ENCODE data around the gene IFITM5.
"Not testable (repeated sequence)": the region's sequence is repeated elsewhere in the genome, so short reads cannot be mapped to it uniquely, and the experiment has no call there.

Gene IFITM5

GRCh38 chr11:295351-296170 is 3.8 kb downstream of the IFITM5 start:
- ATAC-seq: no peak

GRCh38 chr11:294780-295179 is 4.5 kb downstream of the IFITM5 start:
- no peak for ATAC-seq
- no peak for DNase-seq

More at GRCh38 chr11:295351-296170, 3.8 kb downstream of the IFITM5 start:
- DNase-seq: no peak

GRCh38 chr11:293852-294661 is 5.3 kb downstream of the IFITM5 start:
- DNase-seq: no peak
- ATAC-seq: no peak

GRCh38 chr11:293271-293851 is 6.0 kb downstream of the IFITM5 start:
- ATAC-seq: no peak
- DNase-seq: no peak

GRCh38 chr11:292211-293121 is 6.9 kb downstream of the IFITM5 start:
- ATAC-seq (no peak), DNase-seq (no peak)

GRCh38 chr11:291281-292210 is 7.8 kb downstream of the IFITM5 start:
- DNase-seq (no peak), ATAC-seq (no peak)

- ATAC-seq (no peak), DNase-seq (no peak)
Measured at GRCh38 chr11:290621-291231, 8.6 kb downstream of the IFITM5 start.

- no peak for ATAC-seq
- DNase-seq: no peak
Measured at GRCh38 chr11:289712-290620, 9.4 kb downstream of the IFITM5 start.

- ATAC-seq (no peak), DNase-seq (no peak)
Measured at GRCh38 chr11:289398-289711, 10.0 kb downstream of the IFITM5 start.

GRCh38 chr11:288478-289397 is 10.6 kb downstream of the IFITM5 start, which contains the start of gene PGGHG:
Gene PGGHG (plus strand): TSS chr11:289126. CDS start chr11:289817, 691 bp downstream.
- peak; percentile 24 for ATAC-seq
- DNase-seq: peak; percentile 70

GRCh38 chr11:287821-288477 is 11.4 kb downstream of the IFITM5 start:
- DNase-seq (peak; percentile 56), ATAC-seq (peak; percentile 26)

- ATAC-seq: not testable (repeated sequence)
- peak; percentile 39 for DNase-seq
Measured at GRCh38 chr11:286977-287820, 12.1 kb downstream of the IFITM5 start.

- DNase-seq (peak; percentile 3), ATAC-seq (no peak)
Measured at GRCh38 chr11:285894-286220, 13.5 kb downstream of the IFITM5 start.

- DNase-seq (peak; percentile 2), ATAC-seq (no peak)
Measured at GRCh38 chr11:285021-285893, 14.1 kb downstream of the IFITM5 start.

GRCh38 chr11:284105-285020 is 15.0 kb downstream of the IFITM5 start:
- DNase-seq (no peak), ATAC-seq (no peak)

Data from stimulated activated naive CD8-positive, alpha-beta T cell treated with anti-CD3 and anti-CD28 coated beads, Interleukin-15, Interleukin-2, amounts not matched to agents 100 U/mL and 50 U/mL, for 24 hours (primary cell).